ENCODE measurements around the gene NNMT. TPM values are rescaled to one million over a fixed set of nuclear protein-coding genes. Genes with fewer than 3 reads are reported as not detected.

The NNMT gene
- total and polyA plus RNA-seq, 2 donors (not counting 1 experiment from before 2014, with no cell fraction given), result 156 to 639 TPM

DNA sequence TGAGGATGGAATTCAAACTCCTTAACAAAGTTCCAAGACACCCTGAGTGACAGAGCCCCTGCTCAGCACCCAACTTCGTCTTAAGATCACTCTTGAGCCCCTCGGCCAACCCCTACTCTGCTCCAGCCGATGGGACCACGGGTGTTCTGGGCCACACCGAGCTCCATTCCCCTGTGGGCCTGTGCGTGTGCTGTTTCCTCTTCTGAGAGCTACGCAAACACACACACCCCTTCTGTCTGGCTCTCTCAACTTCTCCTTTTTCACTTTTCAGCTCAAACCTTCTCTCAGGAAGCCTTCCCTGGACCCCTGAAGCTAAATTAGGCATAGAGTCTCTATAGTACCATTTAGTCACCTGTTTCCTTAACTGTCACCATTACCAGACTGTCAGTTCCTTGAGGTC is 37.5 kb upstream of the NNMT start:
- Histone ChIP-seq H3K4me1 (ENCODE audit: control insufficient read depth, extremely low read depth, insufficient read depth, low read length) (no peaks in the 10 kb centered on the region), H3K4me2 (ENCODE audit: extremely low read depth, insufficient read depth, low read length) (no peak overlapping the region), H4K20me1 (ENCODE audit: control insufficient read depth, extremely low read depth, insufficient read depth, low read length) (no peaks in the 10 kb centered on the region), H3K4me3 (replicated peaks in 1 of 4; ENCODE audit: control extremely low read depth in 1 of 4, insufficient read depth in 1 of 4, low read depth in 3 of 4, low read length in 4 of 4) (no peak overlapping the region), H3K9me3 (ENCODE audit: control insufficient read depth, insufficient read depth, low read depth, low read length) (no peaks in the 10 kb centered on the region), H3K9ac (ENCODE audit: insufficient read depth, low read length) (no peak overlapping the region), H3K79me2 (ENCODE audit: control insufficient read depth, insufficient read depth, low read length) (no peaks in the 10 kb centered on the region), H2AFZ (ENCODE audit: low read length) (no peak overlapping the region), H3K36me3 (ENCODE audit: control insufficient read depth, insufficient read depth, low read length) (no peaks in the 10 kb centered on the region), H3K27me3 (ENCODE audit: control insufficient read depth, insufficient read depth, low read length) (peaks cover 5% of the 10 kb centered on the region), H3K27ac (ENCODE audit: insufficient read depth, low read length) (no peak overlapping the region)
- no peak for TF ChIP-seq EZH2 (IDR thresholded peaks at IDR 0.05; ENCODE audit: low read length, missing control alignments)
- TF ChIP-seq, protein P1, sequence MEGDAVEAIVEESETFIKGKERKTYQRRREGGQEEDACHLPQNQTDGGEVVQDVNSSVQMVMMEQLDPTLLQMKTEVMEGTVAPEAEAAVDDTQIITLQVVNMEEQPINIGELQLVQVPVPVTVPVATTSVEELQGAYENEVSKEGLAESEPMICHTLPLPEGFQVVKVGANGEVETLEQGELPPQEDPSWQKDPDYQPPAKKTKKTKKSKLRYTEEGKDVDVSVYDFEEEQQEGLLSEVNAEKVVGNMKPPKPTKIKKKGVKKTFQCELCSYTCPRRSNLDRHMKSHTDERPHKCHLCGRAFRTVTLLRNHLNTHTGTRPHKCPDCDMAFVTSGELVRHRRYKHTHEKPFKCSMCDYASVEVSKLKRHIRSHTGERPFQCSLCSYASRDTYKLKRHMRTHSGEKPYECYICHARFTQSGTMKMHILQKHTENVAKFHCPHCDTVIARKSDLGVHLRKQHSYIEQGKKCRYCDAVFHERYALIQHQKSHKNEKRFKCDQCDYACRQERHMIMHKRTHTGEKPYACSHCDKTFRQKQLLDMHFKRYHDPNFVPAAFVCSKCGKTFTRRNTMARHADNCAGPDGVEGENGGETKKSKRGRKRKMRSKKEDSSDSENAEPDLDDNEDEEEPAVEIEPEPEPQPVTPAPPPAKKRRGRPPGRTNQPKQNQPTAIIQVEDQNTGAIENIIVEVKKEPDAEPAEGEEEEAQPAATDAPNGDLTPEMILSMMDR (conservative IDR thresholded peaks at IDR 0.05 in 1 of 2, IDR thresholded peaks at IDR 0.05 in 1 of 2; ENCODE audit: low read depth in 1 of 2, low read length in 2 of 2), result no peak
- no peak for DNase-seq (ENCODE audit: low read depth in 2 of 2)

DNA sequence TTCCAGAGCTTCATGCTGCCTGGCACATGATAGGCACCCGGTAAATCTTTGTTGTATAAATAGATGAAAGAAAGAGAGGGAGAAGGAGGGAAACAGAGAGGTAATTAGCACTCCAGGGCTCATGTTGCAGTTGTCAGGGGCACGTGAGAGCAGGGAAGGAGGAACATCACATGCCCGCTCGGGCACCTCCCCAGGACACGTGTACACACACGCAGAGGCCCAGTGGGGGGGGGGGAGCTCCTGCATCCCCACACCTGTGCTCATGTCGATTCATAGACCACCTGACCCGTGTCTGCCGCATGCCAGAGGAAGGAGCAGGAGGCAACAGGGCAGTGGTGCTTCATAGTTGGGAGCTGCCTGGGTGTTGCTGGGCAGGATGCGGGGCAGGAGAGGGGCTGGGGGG is 37.1 kb upstream of the NNMT start:
- Histone ChIP-seq H3K27me3 (ENCODE audit: control insufficient read depth, insufficient read depth, low read length) (peaks cover 7% of the 10 kb centered on the region), H3K4me2 (ENCODE audit: extremely low read depth, insufficient read depth, low read length) (no peak overlapping the region), H3K9ac (ENCODE audit: insufficient read depth, low read length) (no peak overlapping the region), H3K9me3 (ENCODE audit: control insufficient read depth, insufficient read depth, low read depth, low read length) (no peaks in the 10 kb centered on the region), H3K27ac (ENCODE audit: insufficient read depth, low read length) (no peak overlapping the region), H3K79me2 (ENCODE audit: control insufficient read depth, insufficient read depth, low read length) (no peaks in the 10 kb centered on the region), H2AFZ (ENCODE audit: low read length) (no peak overlapping the region), H4K20me1 (ENCODE audit: control insufficient read depth, extremely low read depth, insufficient read depth, low read length) (no peaks in the 10 kb centered on the region), H3K4me1 (ENCODE audit: control insufficient read depth, extremely low read depth, insufficient read depth, low read length) (no peaks in the 10 kb centered on the region), H3K4me3 (replicated peaks in 1 of 4; ENCODE audit: control extremely low read depth in 1 of 4, insufficient read depth in 1 of 4, low read depth in 3 of 4, low read length in 4 of 4) (no peak overlapping the region), H3K36me3 (ENCODE audit: control insufficient read depth, insufficient read depth, low read length) (no peaks in the 10 kb centered on the region)
- no peak for TF ChIP-seq EZH2 (IDR thresholded peaks at IDR 0.05; ENCODE audit: low read length, missing control alignments)
- TF ChIP-seq, protein P1 (conservative IDR thresholded peaks at IDR 0.05 in 1 of 2, IDR thresholded peaks at IDR 0.05 in 1 of 2; ENCODE audit: low read depth in 1 of 2, low read length in 2 of 2), result no peak
- DNase-seq (ENCODE audit: low read depth in 2 of 2), result no peak

DNA sequence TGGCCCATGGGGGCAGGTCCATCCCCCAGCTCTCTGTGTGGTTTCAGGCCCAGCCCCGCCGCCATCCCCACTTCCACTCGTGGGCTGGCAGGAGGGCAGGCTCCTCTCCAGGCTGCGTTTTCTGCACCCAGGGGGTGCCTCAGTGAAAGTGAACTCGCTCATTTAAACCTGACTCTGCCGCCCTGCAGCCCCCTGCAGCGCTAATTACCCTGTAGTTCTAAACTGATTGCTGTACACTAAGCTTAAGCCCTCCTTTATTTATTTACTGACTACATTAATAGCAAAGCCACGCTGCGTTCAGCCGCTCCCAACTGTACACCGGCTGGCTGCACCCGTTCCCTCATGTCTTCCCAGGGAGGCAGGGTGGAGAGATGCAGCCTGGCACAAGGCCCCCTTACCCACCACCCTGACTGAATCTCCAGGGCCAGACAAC is 36.6 kb upstream of the NNMT start:
- H3K79me2 ChIP-seq (ENCODE audit: control insufficient read depth, insufficient read depth, low read length), result no peaks in the 10 kb centered on the region
- no peaks in the 10 kb centered on the region for H3K36me3 ChIP-seq (ENCODE audit: control insufficient read depth, insufficient read depth, low read length)
- TF ChIP-seq, protein P1 (conservative IDR thresholded peaks at IDR 0.05 in 1 of 2, IDR thresholded peaks at IDR 0.05 in 1 of 2; ENCODE audit: low read depth in 1 of 2, low read length in 2 of 2), result no peak
- no peak for TF ChIP-seq EZH2 (IDR thresholded peaks at IDR 0.05; ENCODE audit: low read length, missing control alignments)
- no peaks in the 10 kb centered on the region for H3K4me1 ChIP-seq (ENCODE audit: control insufficient read depth, extremely low read depth, insufficient read depth, low read length)
- H3K4me3 ChIP-seq (replicated peaks in 1 of 4; ENCODE audit: control extremely low read depth in 1 of 4, insufficient read depth in 1 of 4, low read depth in 3 of 4, low read length in 4 of 4), result no peak overlapping the region
- H3K4me2 ChIP-seq (ENCODE audit: extremely low read depth, insufficient read depth, low read length), result no peak overlapping the region
- H2AFZ ChIP-seq (ENCODE audit: low read length), result no peak overlapping the region
- H3K9me3 ChIP-seq (ENCODE audit: control insufficient read depth, insufficient read depth, low read depth, low read length), result no peaks in the 10 kb centered on the region
- no peak overlapping the region for H3K9ac ChIP-seq (ENCODE audit: insufficient read depth, low read length)
- no peaks in the 10 kb centered on the region for H4K20me1 ChIP-seq (ENCODE audit: control insufficient read depth, extremely low read depth, insufficient read depth, low read length)
- H3K27ac ChIP-seq (ENCODE audit: insufficient read depth, low read length), result no peak overlapping the region
- no peak for DNase-seq (ENCODE audit: low read depth in 2 of 2)
- H3K27me3 ChIP-seq (ENCODE audit: control insufficient read depth, insufficient read depth, low read length), result peaks cover 7% of the 10 kb centered on the region
